NCI-H82 treated with DMSO at 0.1 percent for 48 hours (cell line): ENCODE data around the gene ZDHHC20.

Source experiments
- DNase-seq: peaks from one replicate; lab custom pipeline; 2025; ENCODE audit not compliant: unreplicated experiment; lab: John Stamatoyannopoulos, UW

The ZDHHC20 gene

DNA sequence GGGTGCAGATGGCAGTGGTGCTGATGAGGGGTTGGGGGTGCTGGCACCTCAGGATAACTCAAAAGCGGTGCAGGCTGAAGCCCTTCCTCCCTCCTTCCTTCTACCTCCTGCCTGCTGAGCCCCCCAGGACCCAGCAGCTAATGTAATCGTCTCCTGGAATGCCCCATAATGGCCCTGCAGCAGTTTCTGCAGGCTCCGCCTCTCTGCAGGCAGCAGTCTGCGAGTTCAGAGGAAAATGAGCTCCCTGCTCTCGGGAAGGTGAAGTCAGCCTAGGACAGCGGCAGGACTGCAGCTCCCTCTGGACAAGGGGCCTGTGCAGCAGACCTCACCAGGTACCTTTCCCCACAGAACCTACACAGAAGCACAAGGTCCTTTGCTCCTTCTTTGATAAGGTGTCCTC, 130.9 kb downstream of the ZDHHC20 start:
- DNase-seq: no peak

DNA sequence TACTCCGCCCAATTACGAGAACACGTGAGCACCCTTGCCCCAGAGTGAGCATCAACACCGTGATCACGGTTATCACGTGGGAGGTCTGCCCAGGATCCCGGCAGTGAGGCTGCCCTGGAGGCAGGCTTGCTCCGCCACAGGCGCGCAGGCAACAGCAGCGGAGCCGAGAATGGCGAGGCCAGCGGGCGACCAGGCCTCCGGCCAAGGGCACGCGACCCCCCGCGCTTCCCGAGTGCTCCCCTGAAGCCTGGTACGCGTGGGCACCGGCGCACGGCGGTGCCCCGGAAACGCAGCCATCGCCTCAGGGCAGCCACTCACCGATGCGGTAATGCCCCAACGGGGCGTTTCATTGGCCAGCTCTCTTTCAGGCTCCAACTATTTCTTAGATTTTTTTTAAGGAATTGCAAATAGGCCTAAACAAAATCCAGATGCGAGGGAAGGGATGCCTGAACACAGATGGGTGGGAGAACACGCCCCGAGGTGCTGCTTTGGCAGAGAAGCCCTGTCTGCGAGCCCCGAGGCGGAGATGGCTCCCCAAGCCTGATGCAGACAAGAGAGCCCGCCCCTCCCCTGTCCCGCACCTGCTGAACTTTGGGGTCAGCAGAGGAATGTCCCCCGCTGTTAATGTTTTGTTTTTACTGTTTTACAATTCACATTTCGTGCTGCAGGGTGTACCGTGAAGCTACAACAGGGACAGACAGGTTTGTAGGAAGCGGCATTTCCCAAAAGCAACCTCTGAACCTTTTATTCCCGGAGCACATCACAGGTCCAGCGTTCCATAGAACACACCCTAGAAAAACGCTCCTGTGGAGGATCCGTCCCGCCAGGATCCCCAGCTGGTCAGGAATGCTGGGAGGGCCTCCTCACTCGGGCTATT, 132.7 kb downstream of the ZDHHC20 start:
- no peak for DNase-seq

DNA sequence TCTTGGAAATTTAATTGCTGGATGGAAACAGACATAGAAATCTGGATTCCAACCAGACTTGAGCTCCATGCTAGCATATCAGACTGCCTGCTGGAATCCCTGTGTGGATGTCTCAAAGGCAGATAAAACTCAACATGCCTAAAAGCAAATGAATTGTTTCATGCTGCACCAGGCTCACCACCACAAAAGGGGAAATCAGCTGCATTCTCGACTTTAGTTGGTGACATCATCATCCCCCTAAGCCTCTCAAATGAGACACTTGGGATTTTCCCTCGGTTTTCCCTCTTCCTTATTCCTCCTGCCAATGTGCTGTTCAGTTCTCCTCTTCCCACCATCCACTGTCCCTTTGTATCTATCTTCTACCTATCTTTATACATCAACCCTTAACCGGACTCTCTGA, 134.3 kb downstream of the ZDHHC20 start:
- no peak for DNase-seq

DNA sequence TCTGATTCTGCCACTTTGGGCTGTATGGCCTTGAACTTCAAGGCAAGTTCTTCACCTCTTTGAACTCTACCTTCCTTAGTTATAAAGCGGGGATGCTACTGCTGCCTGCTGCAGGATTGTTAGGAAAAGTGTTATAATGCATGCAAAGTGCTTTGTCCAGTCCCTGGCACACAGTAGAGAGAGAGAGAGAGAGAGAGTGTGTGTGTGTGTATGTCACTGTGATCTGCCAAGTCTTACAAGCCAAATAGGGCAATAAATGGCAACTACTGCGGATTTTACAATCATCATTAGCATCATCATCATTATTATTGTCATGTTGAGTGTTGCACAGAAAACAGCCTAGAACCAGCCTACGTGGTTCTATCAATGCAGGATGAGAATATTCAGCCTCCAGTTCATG, 136.1 kb downstream of the ZDHHC20 start:
- no peak for DNase-seq
